H9 (cell line): ENCODE results near the gene ARNT2. TPM values are rescaled to one million over a fixed set of nuclear protein-coding genes. Genes with fewer than 3 reads are reported as not detected.

Experiments
- DNase-seq: peaks from one replicate; pipeline ENCODE4 v3.0.0-alpha.2; 2017
- H2AFZ ChIP-seq: one replicate; pipeline ENCODE4 v1.6.1; 2013; ENCODE audit warnings: mild to moderate bottlenecking, low read length, control low read depth, moderate library complexity
- H2AK5ac ChIP-seq: 2 replicates; pipeline ENCODE4 v1.6.1; 2013; ENCODE audit warnings: low read length, control low read depth, mixed read lengths; ENCODE audit not compliant: insufficient read length
- H2BK120ac ChIP-seq: one replicate; pipeline ENCODE4 v1.6.1; 2013; ENCODE audit warnings: low read depth, mild to moderate bottlenecking, low read length, control low read depth, inconsistent platforms; ENCODE audit not compliant: poor library complexity, severe bottlenecking
- H2BK12ac ChIP-seq: 2 replicates; pipeline ENCODE4 v1.6.1; 2013; ENCODE audit warnings: low read length, control low read depth, mixed read lengths, low read depth; ENCODE audit not compliant: insufficient read length
- H2BK15ac ChIP-seq: 2 replicates; pipeline ENCODE4 v1.6.1; 2013; ENCODE audit warnings: low read depth, low read length, control low read depth
- H2BK20ac ChIP-seq: one replicate; pipeline ENCODE4 v1.6.1; 2013; ENCODE audit warnings: low read depth, mild to moderate bottlenecking, low read length, control low read depth, inconsistent platforms; ENCODE audit not compliant: poor library complexity, severe bottlenecking
- H2BK5ac ChIP-seq: 2 replicates; pipeline ENCODE4 v1.6.1; 2013; ENCODE audit warnings: low read length, control low read depth, mixed read lengths; ENCODE audit not compliant: insufficient read length
- H3K14ac ChIP-seq: 2 replicates; pipeline ENCODE4 v1.6.1; 2013; ENCODE audit warnings: low read length, control low read depth; ENCODE audit not compliant: insufficient read depth
- H3K18ac ChIP-seq: 2 replicates; pipeline ENCODE4 v1.6.1; 2013; ENCODE audit warnings: low read depth, mild to moderate bottlenecking, mixed read lengths, low read length, control low read depth; ENCODE audit not compliant: insufficient read length
- H3K23ac ChIP-seq: 2 replicates; pipeline ENCODE4 v1.6.1; 2013; ENCODE audit warnings: low read length, control low read depth, mixed read lengths, low read depth; ENCODE audit not compliant: insufficient read length
- H3K23me2 ChIP-seq: 2 replicates; pipeline ENCODE4 v1.6.1; 2013; ENCODE audit warnings: low read depth, mild to moderate bottlenecking, mixed read lengths, low read length, control low read depth; ENCODE audit not compliant: insufficient read length, poor library complexity, severe bottlenecking
- H3K27ac ChIP-seq: 2 replicates; pipeline ENCODE4 v1.5.1; 2013; ENCODE audit warnings: low read length, control low read depth, mixed read lengths, low read depth; ENCODE audit not compliant: insufficient read length
- H3K27me3 ChIP-seq: 2 replicates; pipeline ENCODE4 v1.6.1; 2013; ENCODE audit warnings: low read length, control low read depth, inconsistent platforms; ENCODE audit not compliant: insufficient read depth
- H3K4ac ChIP-seq: 2 replicates; pipeline ENCODE4 v1.6.1; 2013; ENCODE audit warnings: low read depth, mild to moderate bottlenecking, control low read depth, inconsistent platforms, low read length, moderate library complexity
- H3K4me1 ChIP-seq: 2 replicates; pipeline ENCODE4 v1.6.1; 2013; ENCODE audit warnings: low read length, control low read depth, inconsistent platforms; ENCODE audit not compliant: insufficient read depth
- H3K4me2 ChIP-seq: 2 replicates; pipeline ENCODE4 v1.6.1; 2013; ENCODE audit warnings: low read length, control low read depth, mixed read lengths; ENCODE audit not compliant: insufficient read length, insufficient read depth
- H3K56ac ChIP-seq: 2 replicates; pipeline ENCODE4 v1.6.1; 2013; ENCODE audit warnings: low read depth, mild to moderate bottlenecking, mixed read lengths, low read length, control low read depth; ENCODE audit not compliant: insufficient read length
- H3K79me1 ChIP-seq: 2 replicates; pipeline ENCODE4 v1.6.1; 2013; ENCODE audit warnings: low read depth, mild to moderate bottlenecking, moderate library complexity, low read length, control low read depth, inconsistent platforms; ENCODE audit not compliant: insufficient read depth, poor library complexity, severe bottlenecking
- H3K79me2 ChIP-seq: 2 replicates; pipeline ENCODE4 v1.6.1; 2013; ENCODE audit warnings: low read length, control low read depth, inconsistent platforms; ENCODE audit not compliant: insufficient read depth
- H3K9ac ChIP-seq: 2 replicates; pipeline ENCODE4 v1.6.1; 2013; ENCODE audit warnings: low read length, control low read depth, mixed read lengths; ENCODE audit not compliant: insufficient read length; ENCODE audit errors: extremely low read depth
- H3K9me3 ChIP-seq: one replicate; pipeline ENCODE4 v1.6.1; 2013; ENCODE audit warnings: low read depth, low read length, inconsistent platforms; ENCODE audit not compliant: control insufficient read depth
- H3T11ph ChIP-seq: one replicate; pipeline ENCODE4 v1.6.1; 2013; ENCODE audit warnings: mild to moderate bottlenecking, low read length, control low read depth, inconsistent platforms
- H4K20me1 ChIP-seq: one replicate; pipeline ENCODE4 v1.6.1; 2013; ENCODE audit not compliant: control insufficient read depth, insufficient read length, insufficient read depth
- H4K5ac ChIP-seq: 2 replicates; pipeline ENCODE4 v1.6.1; 2013; ENCODE audit warnings: low read depth, mild to moderate bottlenecking, mixed read lengths, low read length, control low read depth; ENCODE audit not compliant: insufficient read length
- H4K8ac ChIP-seq: replicated peaks from 2 replicates; pipeline ENCODE4 v1.6.1; 2013; ENCODE audit warnings: low read length, control low read depth, mixed read lengths, low read depth; ENCODE audit not compliant: insufficient read length
- H4K91ac ChIP-seq: 2 replicates; pipeline ENCODE4 v1.6.1; 2013; ENCODE audit warnings: low read depth, mild to moderate bottlenecking, moderate library complexity, mixed read lengths, low read length, control low read depth; ENCODE audit not compliant: insufficient read length
- H3K27ac Mint-ChIP-seq, 3 experiments: 2 replicates in 2 of 3; 3 replicates in 1 of 3; pipeline ENCODE4 v1.8.0; 2020 to 2021; ENCODE audit warnings: mixed read lengths in 3 of 3, mild to moderate bottlenecking in 1 of 3, moderate library complexity in 1 of 3
- H3K27me3 Mint-ChIP-seq: 2 replicates; pipeline ENCODE4 v1.8.0; 2021; ENCODE audit warnings: low read depth, mild to moderate bottlenecking, moderate library complexity, mixed read lengths
- H3K36me3 Mint-ChIP-seq, 3 experiments: 2 replicates in 2 of 3; 3 replicates in 1 of 3; pipeline ENCODE4 v1.8.0; 2020 to 2021; ENCODE audit warnings: low read depth in 3 of 3, mixed read lengths in 3 of 3; ENCODE audit not compliant: insufficient read depth in 1 of 3
- H3K4me1 Mint-ChIP-seq, 2 experiments: 2 replicates each; pipeline ENCODE4 v1.8.0; 2020; ENCODE audit warnings: mixed read lengths in 2 of 2
- H3K4me3 Mint-ChIP-seq, 2 experiments: 2 replicates in 1 of 2; 3 replicates in 1 of 2; pipeline ENCODE4 v1.8.0; 2020 to 2021; ENCODE audit warnings: mild to moderate bottlenecking in 2 of 2, mixed read lengths in 2 of 2, moderate library complexity in 1 of 2
- H3K9me3 Mint-ChIP-seq, 2 experiments: 2 replicates in 1 of 2; 3 replicates in 1 of 2; pipeline ENCODE4 v1.8.0; 2020; ENCODE audit warnings: mild to moderate bottlenecking in 2 of 2, mixed read lengths in 2 of 2, moderate library complexity in 1 of 2
- WGBS: extraction: QIAGEN DNeasy Blood & Tissue Kit; methylation state at CpG from one replicate; pipeline ENCODE4 v1.1.7; 2013; ENCODE audit warnings: missing lambda C conversion rate, low lambda C conversion rate, mixed read lengths; ENCODE audit not compliant: insufficient read length; ENCODE audit errors: extremely low coverage; 5-methylcytosine and 5-hydroxymethylcytosine counted together
- total RNA-seq: library from RNA; stranded (reverse); gene quantifications from 2 replicates; pipeline ENCODE4 v1.2.1, GENCODE V29; 2021
- TF ChIP-seq, protein P1 (sequence below): fragments of 200-600 bp; sonication (generic); conservative IDR thresholded peaks from 3 replicates; pipeline ENCODE4 v1.8.0; 2021; ENCODE audit warnings: antibody characterized with exemption, mild to moderate bottlenecking

ARNT2 gene
- total RNA-seq, 1 experiment from 2014 or later: 10.5 TPM

GRCh38 chr15:80479191-80479590, 75.0 kb downstream of the ARNT2 start:
- Histone ChIP-seq H3K79me2 (no peaks in the 10 kb centered on the region), H2BK20ac (no peak overlapping the region), H4K5ac (no peak overlapping the region), H2AFZ (no peak overlapping the region), H2AK5ac (no peak overlapping the region), H3K23me2 (no peaks in the 10 kb centered on the region), H4K8ac (no peak overlapping the region), H3K4ac (no peak overlapping the region), H3K27me3 (no peaks in the 10 kb centered on the region), H3K27ac (no peak overlapping the region), H3T11ph (no peak overlapping the region), H2BK12ac (no peak overlapping the region), H3K9ac (no peak overlapping the region), H4K91ac (no peak overlapping the region), H3K4me2 (no peak overlapping the region), H2BK5ac (no peak overlapping the region), H3K4me1 (peaks cover 6% of the 10 kb centered on the region; the same call in 1 of the 2 replicates), H2BK15ac (no peak overlapping the region), H3K23ac (no peak overlapping the region), H2BK120ac (no peak overlapping the region), H4K20me1 (no peaks in the 10 kb centered on the region), H3K56ac (no peak overlapping the region), H3K14ac (no peak overlapping the region), H3K18ac (no peak overlapping the region), H3K79me1 (no peaks in the 10 kb centered on the region), H3K9me3 (no peaks in the 10 kb centered on the region)
- peaks cover 24 to 48% (median 27%) of the 10 kb centered on the region in 3 experiments for H3K36me3 Mint-ChIP-seq
- H3K4me3 Mint-ChIP-seq: no peak overlapping the region
- no peak for DNase-seq
- H3K9me3 Mint-ChIP-seq: peaks cover 16 to 17% of the 10 kb centered on the region in 2 experiments
- no peaks in the 10 kb centered on the region for H3K27me3 Mint-ChIP-seq
- WGBS: no CpG with 5 or more reads among the region's 1 CpG
- H3K27ac Mint-ChIP-seq: peak overlapping the region in 1 of 3 experiments; percentile 68; a peak in 1 of 7 replicates
- peaks cover 27 to 29% of the 10 kb centered on the region in 2 experiments for H3K4me1 Mint-ChIP-seq
- TF ChIP-seq, protein P1, sequence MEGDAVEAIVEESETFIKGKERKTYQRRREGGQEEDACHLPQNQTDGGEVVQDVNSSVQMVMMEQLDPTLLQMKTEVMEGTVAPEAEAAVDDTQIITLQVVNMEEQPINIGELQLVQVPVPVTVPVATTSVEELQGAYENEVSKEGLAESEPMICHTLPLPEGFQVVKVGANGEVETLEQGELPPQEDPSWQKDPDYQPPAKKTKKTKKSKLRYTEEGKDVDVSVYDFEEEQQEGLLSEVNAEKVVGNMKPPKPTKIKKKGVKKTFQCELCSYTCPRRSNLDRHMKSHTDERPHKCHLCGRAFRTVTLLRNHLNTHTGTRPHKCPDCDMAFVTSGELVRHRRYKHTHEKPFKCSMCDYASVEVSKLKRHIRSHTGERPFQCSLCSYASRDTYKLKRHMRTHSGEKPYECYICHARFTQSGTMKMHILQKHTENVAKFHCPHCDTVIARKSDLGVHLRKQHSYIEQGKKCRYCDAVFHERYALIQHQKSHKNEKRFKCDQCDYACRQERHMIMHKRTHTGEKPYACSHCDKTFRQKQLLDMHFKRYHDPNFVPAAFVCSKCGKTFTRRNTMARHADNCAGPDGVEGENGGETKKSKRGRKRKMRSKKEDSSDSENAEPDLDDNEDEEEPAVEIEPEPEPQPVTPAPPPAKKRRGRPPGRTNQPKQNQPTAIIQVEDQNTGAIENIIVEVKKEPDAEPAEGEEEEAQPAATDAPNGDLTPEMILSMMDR: no peak
